WTC11 (cell line): ENCODE results near the gene HDHD5. TPM values are rescaled to one million over a fixed set of nuclear protein-coding genes. Genes with fewer than 3 reads are reported as not detected.

ENCODE experiments used
- ATF2 ChIP-seq: sonication (generic); formaldehyde crosslinking; IDR thresholded peaks from 2 replicates; pipeline ENCODE4 v1.8.1; 2022; ENCODE audit warnings: low read depth, missing genetic modification reagents, borderline replicate concordance
- ATF6 ChIP-seq: sonication (generic); formaldehyde crosslinking; IDR thresholded peaks from 2 replicates; pipeline ENCODE4 v1.8.1; 2023; ENCODE audit warnings: mild to moderate bottlenecking, missing genetic modification reagents
- E2F1 ChIP-seq: sonication (generic); formaldehyde crosslinking; IDR thresholded peaks from 2 replicates; pipeline ENCODE4 v1.8.0; 2022; ENCODE audit warnings: mild to moderate bottlenecking, missing genetic modification reagents
- E2F4 ChIP-seq: sonication (generic); formaldehyde crosslinking; IDR thresholded peaks from 2 replicates; pipeline ENCODE4 v1.8.1; 2022; ENCODE audit warnings: low read depth, mild to moderate bottlenecking, moderate library complexity, missing genetic modification reagents, borderline replicate concordance
- ESRRA ChIP-seq: sonication (generic); formaldehyde crosslinking; IDR thresholded peaks from 2 replicates; pipeline ENCODE4 v1.8.1; 2022; ENCODE audit warnings: mild to moderate bottlenecking, missing genetic modification reagents, borderline replicate concordance
- FOXK1 ChIP-seq: sonication (generic); formaldehyde crosslinking; IDR thresholded peaks from 2 replicates; pipeline ENCODE4 v1.8.0; 2022; ENCODE audit warnings: mild to moderate bottlenecking, moderate library complexity, missing genetic modification reagents
- FOXP1 ChIP-seq: sonication (generic); formaldehyde crosslinking; IDR thresholded peaks from 2 replicates; pipeline ENCODE4 v1.8.0; 2022; ENCODE audit warnings: missing genetic modification reagents, mild to moderate bottlenecking, moderate library complexity, borderline replicate concordance
- GRHL2 ChIP-seq: fragments of 250-450 bp; sonication (Bioruptor Pico); IDR thresholded peaks from 2 replicates; pipeline ENCODE4 v1.8.0; 2022; ENCODE audit warnings: mild to moderate bottlenecking, moderate library complexity; ENCODE audit not compliant: insufficient replicate concordance, severe bottlenecking
- IRF2 ChIP-seq: sonication (generic); formaldehyde crosslinking; IDR thresholded peaks from 2 replicates; pipeline ENCODE4 v1.8.0; 2022; ENCODE audit warnings: low read depth, missing genetic modification reagents, borderline replicate concordance
- JAZF1 ChIP-seq: fragments of 250-450 bp; sonication (Bioruptor Pico); IDR thresholded peaks from 2 replicates; pipeline ENCODE4 v1.9.0; 2021; ENCODE audit warnings: moderate library complexity, mild to moderate bottlenecking, inconsistent platforms
- PRDM15 ChIP-seq: sonication (generic); formaldehyde crosslinking; IDR thresholded peaks from 2 replicates; pipeline ENCODE4 v1.8.0; 2022; ENCODE audit warnings: missing genetic modification reagents
- PRRX2 ChIP-seq: fragments of 250-450 bp; sonication (Bioruptor Pico); IDR thresholded peaks from 2 replicates; pipeline ENCODE4 v1.8.0; 2021; ENCODE audit warnings: mild to moderate bottlenecking
- SMAD4 ChIP-seq: sonication (generic); formaldehyde crosslinking; IDR thresholded peaks from 2 replicates; pipeline ENCODE4 v1.8.0; 2022; ENCODE audit warnings: mild to moderate bottlenecking, missing genetic modification reagents
- TEAD4 ChIP-seq: sonication (generic); formaldehyde crosslinking; IDR thresholded peaks from 2 replicates; pipeline ENCODE4 v1.8.0; 2022; ENCODE audit warnings: mild to moderate bottlenecking, missing genetic modification reagents
- ZNF281 ChIP-seq: sonication (generic); formaldehyde crosslinking; IDR thresholded peaks from 2 replicates; pipeline ENCODE4 v1.8.0; 2023; ENCODE audit warnings: mild to moderate bottlenecking, missing genetic modification reagents
- ZNF425 ChIP-seq: fragments of 250-450 bp; sonication (Bioruptor Pico); conservative IDR thresholded peaks from 2 replicates; pipeline ENCODE4 v1.9.0; 2021; ENCODE audit warnings: mild to moderate bottlenecking
- ZNF532 ChIP-seq: fragments of 250-450 bp; sonication (Bioruptor Pico); IDR thresholded peaks from 2 replicates; pipeline ENCODE4 v1.9.0; 2021; ENCODE audit warnings: mild to moderate bottlenecking, borderline replicate concordance
- total RNA-seq: library from RNA; stranded (reverse); gene quantifications from 3 replicates; pipeline ENCODE4 v1.2.3, GENCODE V29; 2021

HDHD5 gene
- total RNA-seq, 1 experiment from 2014 or later, result 84.0 TPM

- peak; percentile 99 for TF ChIP-seq PRDM15 (CRISPR knock-in tag)
- no peak for TF ChIP-seq SMAD4 (CRISPR knock-in tag)
- TF ChIP-seq ATF2 (CRISPR knock-in tag), result no peak
- TF ChIP-seq E2F4, result 0 out of 2 replicates have a peak, but pooled peaks have one; percentile 4
- TF ChIP-seq IRF2 (CRISPR knock-in tag), result no peak
- TF ChIP-seq JAZF1, result no peak
- no peak for TF ChIP-seq ZNF532 (CRISPR knock-in tag)
- no peak for TF ChIP-seq ESRRA
- peak; percentile 58; the same call in 1 of the 2 replicates for TF ChIP-seq FOXK1
- no peak for TF ChIP-seq GRHL2 (CRISPR knock-in tag)
- no peak; the same call in 1 of the 2 replicates for TF ChIP-seq FOXP1 (CRISPR knock-in tag)
- no peak for TF ChIP-seq ATF6
- no peak for TF ChIP-seq PRRX2 (CRISPR knock-in tag)
- TF ChIP-seq E2F1, result peak; percentile 39; the same call in 1 of the 2 replicates
- TF ChIP-seq TEAD4 (CRISPR knock-in tag), result no peak
- TF ChIP-seq ZNF281, result no peak
- TF ChIP-seq ZNF425 (CRISPR knock-in tag), result no peak
These were observed 37.6 kb downstream of the HDHD5 start, which contains the start of gene TMEM121B (continued) for GRCh38 chr22:17121233-17122195.
